HG03558 (cell line): ENCODE measurements around the gene BNIPL.

Experiments
- ATAC-seq: cut with Tn5 transposase; IDR thresholded peaks from one replicate; pipeline ENCODE4 v1.9.1; 2021; ENCODE audit warnings: moderate number of reproducible peaks; ENCODE audit not compliant: unreplicated experiment; ENCODE audit errors: extremely low read depth

The BNIPL gene

DNA sequence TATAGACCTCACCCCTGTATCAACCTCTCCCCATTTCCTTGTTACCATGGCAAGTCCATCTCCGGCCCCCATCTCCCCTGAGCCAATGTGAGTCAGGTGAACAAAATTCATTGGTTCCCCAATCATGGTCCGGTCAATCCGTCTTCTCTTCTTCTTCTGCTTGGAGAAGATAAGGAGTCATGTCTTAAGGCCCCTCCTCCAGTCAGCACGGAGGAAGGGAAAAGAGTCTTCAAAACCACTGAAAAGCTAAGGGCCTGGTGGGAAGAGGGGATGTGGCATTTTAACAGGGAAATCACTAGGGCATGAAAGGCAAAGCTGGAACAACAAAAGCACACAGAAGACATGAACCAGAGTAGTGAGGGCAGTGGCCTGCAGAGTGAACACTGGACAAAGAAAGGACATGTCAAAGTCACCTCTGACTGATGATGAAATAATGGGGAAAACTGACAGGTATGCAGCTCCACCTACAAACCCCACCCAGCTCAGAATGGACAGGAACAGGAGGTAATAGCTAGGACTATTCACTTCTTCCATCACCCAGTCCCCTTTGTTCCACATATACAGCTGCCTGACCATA is 18.7 kb downstream of the BNIPL start:
- no peak for ATAC-seq

GRCh38 chr1:151055581-151055980 is 19.2 kb downstream of the BNIPL start:
- ATAC-seq: no peak

DNA sequence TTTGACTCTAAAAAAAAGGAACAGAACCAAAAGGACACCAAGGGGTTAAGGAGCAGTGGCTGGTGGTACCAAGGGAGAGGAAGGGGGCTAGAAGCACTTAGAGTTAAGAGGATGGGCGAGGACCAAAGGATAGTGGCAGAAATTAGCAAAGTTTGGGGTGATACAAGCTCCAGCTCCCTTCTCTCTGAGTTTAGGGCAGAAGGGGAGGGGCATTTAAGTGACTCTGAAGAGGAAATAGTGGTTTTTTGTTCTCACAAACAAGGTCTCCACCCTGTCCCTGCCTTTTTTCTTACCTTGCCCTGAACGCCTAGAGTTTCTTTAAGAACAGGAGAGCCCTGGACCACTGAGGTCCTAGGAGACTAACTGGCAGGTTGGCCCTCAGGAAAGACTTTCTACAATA is 19.8 kb downstream of the BNIPL start:
- no peak for ATAC-seq

- no peak for ATAC-seq
These were observed 22.3 kb downstream of the BNIPL start for GRCh38 chr1:151058692-151059091.

GRCh38 chr1:151059109-151060006 is 23.0 kb downstream of the BNIPL start, which contains the start of gene CDC42SE1:
TSS of gene CDC42SE1 (minus strand) at chr1:151059622. CDS start at chr1:151055730, 3,892 bp downstream.
- peak; percentile 69 for ATAC-seq

- ATAC-seq: no peak
These were observed 23.7 kb downstream of the BNIPL start, which contains the start of gene MLLT11 for GRCh38 chr1:151060007-151060656. TSS of gene MLLT11 (plus strand) at chr1:151060397. CDS start at chr1:151067225, 6,828 bp downstream.

DNA sequence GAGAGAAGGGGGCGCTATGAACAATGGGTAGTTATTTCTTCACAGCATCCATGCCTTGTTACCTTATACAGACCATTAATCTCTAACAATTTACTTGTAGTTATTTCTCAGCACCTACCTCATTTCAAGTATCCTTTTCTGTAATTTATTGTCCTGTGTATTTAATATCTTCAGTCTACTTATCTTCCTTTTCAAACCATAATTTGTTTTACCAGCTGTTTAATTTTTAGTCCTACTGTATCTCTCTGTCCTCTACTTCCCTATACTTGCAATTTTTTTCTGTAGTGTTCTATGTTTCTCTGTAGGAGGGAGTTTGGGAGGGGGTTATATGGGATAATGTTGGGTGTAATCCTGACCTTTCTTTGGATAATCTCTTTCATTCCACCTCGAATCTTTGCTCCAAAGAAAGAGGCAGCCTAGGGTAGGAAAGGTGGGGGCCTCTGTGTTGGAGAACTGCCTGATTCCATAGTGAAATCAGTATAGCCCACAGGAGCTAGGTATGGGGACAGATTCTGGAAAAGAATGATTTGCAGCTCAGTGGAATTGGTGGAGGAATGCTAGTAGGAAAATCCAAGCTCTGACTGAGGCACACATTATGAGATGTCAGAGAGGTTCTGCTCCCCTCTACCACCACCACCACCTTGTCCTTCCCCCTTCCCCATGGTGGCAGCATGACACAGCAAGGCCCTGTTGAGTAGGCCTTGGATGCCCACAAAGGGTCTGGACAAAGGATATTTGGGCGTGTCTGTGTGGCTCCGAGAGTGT is 24.5 kb downstream of the BNIPL start:
- ATAC-seq: no peak

DNA sequence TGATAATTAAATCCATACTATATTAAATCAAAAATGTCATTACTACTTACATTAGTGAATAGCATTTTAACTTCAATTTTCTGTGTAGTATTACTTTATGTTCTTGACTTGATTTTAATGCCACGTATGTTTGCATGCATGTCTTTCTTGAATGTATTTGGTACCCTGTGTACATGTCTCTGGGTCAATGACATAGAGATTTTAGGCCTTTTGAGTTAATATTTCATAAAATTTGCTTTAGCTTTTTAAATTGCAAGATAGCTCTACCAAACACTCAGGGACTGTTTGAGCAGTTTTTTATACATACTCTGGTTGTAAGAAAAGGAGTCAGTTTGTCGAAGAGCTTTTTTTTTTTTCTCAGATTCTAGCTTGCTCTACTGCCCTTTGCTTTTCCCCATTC is 25.3 kb downstream of the BNIPL start:
- ATAC-seq: no peak

GRCh38 chr1:151062741-151063371 is 26.5 kb downstream of the BNIPL start:
- ATAC-seq: no peak

- no peak for ATAC-seq
These were observed 28.8 kb downstream of the BNIPL start for GRCh38 chr1:151065089-151065645.

GRCh38 chr1:151067185-151067584 is 30.8 kb downstream of the BNIPL start:
- no peak for ATAC-seq

DNA sequence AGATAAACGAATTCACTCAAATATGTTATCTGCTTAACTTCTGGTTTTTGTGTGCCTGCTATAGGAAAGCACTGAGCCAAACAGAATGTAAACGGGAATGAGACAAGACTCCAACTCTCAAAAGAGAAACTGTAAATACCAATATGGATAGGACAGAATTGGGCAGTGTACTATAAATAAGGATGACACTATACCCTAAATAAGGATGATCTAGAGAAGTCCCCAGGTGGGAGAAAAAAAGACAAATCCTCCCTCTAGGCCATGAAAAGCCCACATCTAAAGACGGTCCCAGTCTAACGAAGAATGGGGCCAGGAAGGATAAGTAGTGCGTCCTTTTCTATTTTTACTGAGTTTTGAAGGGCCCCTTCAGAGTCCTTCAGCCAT is 32.7 kb downstream of the BNIPL start:
- ATAC-seq: no peak

GRCh38 chr1:151070474-151071276 is 34.3 kb downstream of the BNIPL start, which contains the start of gene GABPB2:
TSS of gene GABPB2 (plus strand) at chr1:151070761. CDS start at chr1:151088190, 17,429 bp downstream.
- ATAC-seq: peak; percentile 53

GRCh38 chr1:151072224-151072623 is 35.8 kb downstream of the BNIPL start:
- no peak for ATAC-seq

GRCh38 chr1:151085953-151086559 is 49.7 kb downstream of the BNIPL start:
- no peak for ATAC-seq
